BE2C (cell line): ENCODE results near the gene CLDND2.
"Not testable (repeated sequence)": the region's sequence is repeated elsewhere in the genome, so short reads cannot be mapped to it uniquely, and the experiment has no call there.

Source experiments
- DNase-seq: peaks from one replicate; pipeline ENCODE4 v3.0.0-alpha.2; 2020
- H3K27me3 ChIP-seq: fragments of 250-450 bp; sonication (Bioruptor Pico); 2 replicates; pipeline ENCODE4 v1.5.1; 2020; ENCODE audit warnings: mild to moderate bottlenecking
- H3K36me3 ChIP-seq: fragments of 250-450 bp; sonication (Bioruptor Pico); 2 replicates; pipeline ENCODE4 v1.5.1; 2020; ENCODE audit warnings: mild to moderate bottlenecking
- H3K4me1 ChIP-seq: fragments of 250-450 bp; sonication (Bioruptor Pico); 2 replicates; pipeline ENCODE4 v1.5.1; 2020
- H3K4me3 ChIP-seq: 2 replicates; pipeline ENCODE4 v1.5.1; 2011; ENCODE audit warnings: low read depth, low read length
- H3K9me3 ChIP-seq: fragments of 250-450 bp; sonication (Bioruptor Pico); 2 replicates; pipeline ENCODE4 v1.5.1; 2020
- TF ChIP-seq, protein P1 (sequence below): IDR thresholded peaks from 2 replicates; pipeline ENCODE4 v1.5.1; 2012; ENCODE audit warnings: mild to moderate bottlenecking, low read depth, low read length

CLDND2 gene

DNA sequence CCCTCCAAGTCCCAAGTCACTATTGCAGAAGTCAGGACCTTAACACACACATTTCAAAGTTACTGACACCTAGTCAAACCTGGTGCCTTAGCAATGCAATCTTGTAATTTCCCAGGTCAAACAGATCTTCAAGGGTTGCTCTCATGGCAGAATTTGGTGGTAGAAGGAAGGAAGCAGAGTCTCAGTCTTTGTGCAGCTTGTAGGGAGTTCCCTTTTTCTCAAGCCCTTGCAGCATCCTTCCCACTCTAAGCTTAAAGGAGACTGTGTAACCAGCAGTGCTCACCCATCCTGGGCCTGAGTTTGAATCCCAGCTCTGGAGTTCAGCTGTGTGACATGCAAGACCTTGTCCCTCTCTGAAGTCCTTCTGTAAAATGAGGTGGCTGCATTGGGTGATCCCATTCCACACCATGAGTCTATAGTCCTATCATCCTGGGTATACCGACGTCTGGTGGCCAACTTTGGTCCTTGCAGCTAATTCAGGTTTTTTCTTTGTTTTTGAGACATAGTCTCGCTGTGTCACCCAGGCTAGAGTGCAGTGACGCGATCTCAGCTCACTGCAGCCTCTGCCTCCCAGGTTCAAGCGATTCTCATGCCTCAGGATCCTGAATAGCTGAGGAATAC, 38.8 kb upstream of the CLDND2 start:
- Histone ChIP-seq H3K36me3 (no peaks in the 10 kb centered on the region), H3K4me1 (no peaks in the 10 kb centered on the region), H3K9me3 (no peaks in the 10 kb centered on the region), H3K4me3 (no peak overlapping the region), H3K27me3 (no peaks in the 10 kb centered on the region; the same call in 1 of the 2 replicates)
- DNase-seq = no peak
- TF ChIP-seq, protein P1, sequence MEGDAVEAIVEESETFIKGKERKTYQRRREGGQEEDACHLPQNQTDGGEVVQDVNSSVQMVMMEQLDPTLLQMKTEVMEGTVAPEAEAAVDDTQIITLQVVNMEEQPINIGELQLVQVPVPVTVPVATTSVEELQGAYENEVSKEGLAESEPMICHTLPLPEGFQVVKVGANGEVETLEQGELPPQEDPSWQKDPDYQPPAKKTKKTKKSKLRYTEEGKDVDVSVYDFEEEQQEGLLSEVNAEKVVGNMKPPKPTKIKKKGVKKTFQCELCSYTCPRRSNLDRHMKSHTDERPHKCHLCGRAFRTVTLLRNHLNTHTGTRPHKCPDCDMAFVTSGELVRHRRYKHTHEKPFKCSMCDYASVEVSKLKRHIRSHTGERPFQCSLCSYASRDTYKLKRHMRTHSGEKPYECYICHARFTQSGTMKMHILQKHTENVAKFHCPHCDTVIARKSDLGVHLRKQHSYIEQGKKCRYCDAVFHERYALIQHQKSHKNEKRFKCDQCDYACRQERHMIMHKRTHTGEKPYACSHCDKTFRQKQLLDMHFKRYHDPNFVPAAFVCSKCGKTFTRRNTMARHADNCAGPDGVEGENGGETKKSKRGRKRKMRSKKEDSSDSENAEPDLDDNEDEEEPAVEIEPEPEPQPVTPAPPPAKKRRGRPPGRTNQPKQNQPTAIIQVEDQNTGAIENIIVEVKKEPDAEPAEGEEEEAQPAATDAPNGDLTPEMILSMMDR = peak; percentile 63

DNA sequence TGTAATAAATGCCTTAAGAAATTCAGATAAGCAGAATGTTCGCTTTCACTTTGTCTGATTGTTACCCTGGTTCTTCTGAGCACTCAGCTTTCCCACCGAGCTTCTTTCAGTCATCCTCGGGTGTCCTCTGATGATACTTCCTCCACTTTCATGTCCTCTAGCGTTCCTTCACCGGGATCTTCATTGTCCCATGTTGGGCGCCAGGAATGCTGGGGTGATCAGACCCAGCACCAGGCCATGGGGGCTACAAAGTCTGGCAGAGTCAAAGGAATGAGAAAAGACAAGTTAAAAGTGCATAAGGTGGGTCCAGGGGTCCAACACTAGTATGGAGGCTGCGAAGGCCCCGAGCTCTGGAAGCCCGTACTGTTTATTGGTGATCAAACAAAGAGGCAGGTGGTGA, 33.3 kb upstream of the CLDND2 start:
- H3K36me3 ChIP-seq = no peaks in the 10 kb centered on the region
- TF ChIP-seq, protein P1 = no peak

GRCh38 chr19:51399936-51400335, 31.1 kb upstream of the CLDND2 start:
- DNase-seq = not testable (repeated sequence)

More for the DNA sequence above, 33.3 kb upstream of the CLDND2 start:
- Histone ChIP-seq H3K4me1 (no peaks in the 10 kb centered on the region), H3K4me3 (no peak overlapping the region), H3K9me3 (no peaks in the 10 kb centered on the region), H3K27me3 (no peaks in the 10 kb centered on the region)
- DNase-seq = no peak

GRCh38 chr19:51399231-51399630, 30.4 kb upstream of the CLDND2 start:
- Histone ChIP-seq H3K4me1 (no peaks in the 10 kb centered on the region), H3K4me3 (no peak overlapping the region), H3K27me3 (no peaks in the 10 kb centered on the region), H3K9me3 (no peaks in the 10 kb centered on the region), H3K36me3 (no peaks in the 10 kb centered on the region)
- TF ChIP-seq, protein P1 = no peak
- DNase-seq = no peak

More at GRCh38 chr19:51399936-51400335, 31.1 kb upstream of the CLDND2 start:
- not testable (repeated sequence) for H3K36me3 ChIP-seq, H3K9me3 ChIP-seq, H3K27me3 ChIP-seq, H3K4me1 ChIP-seq, H3K4me3 ChIP-seq

GRCh38 chr19:51398096-51398704, 29.4 kb upstream of the CLDND2 start:
- no peaks in the 10 kb centered on the region for H3K4me1 ChIP-seq
- no peaks in the 10 kb centered on the region for H3K36me3 ChIP-seq
- TF ChIP-seq, protein P1 = peak; percentile 66
- no peaks in the 10 kb centered on the region for H3K9me3 ChIP-seq
- no peak overlapping the region for H3K4me3 ChIP-seq
- no peaks in the 10 kb centered on the region for H3K27me3 ChIP-seq
- no peak for DNase-seq

DNA sequence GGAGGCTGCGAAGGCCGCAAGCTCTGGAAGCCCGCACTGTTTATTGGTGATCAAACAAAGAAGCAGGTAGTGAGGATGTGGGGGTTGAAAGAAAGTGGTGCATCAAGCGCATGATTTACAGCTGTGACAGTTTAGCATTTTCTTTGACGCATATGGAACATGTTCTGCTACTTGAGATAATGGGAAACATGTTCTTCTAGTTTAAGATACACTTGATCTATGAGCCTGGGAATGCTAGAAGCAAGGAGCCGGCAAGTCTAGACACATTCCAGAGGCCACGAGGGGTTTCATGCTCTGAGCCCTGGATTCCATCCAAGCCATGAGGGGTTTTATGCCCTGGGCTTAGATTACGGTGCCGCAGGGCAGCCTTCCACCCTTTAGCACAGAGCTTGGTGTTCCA, 28.6 kb upstream of the CLDND2 start:
- not testable (repeated sequence) for H3K27me3 ChIP-seq, H3K36me3 ChIP-seq, DNase-seq, H3K4me3 ChIP-seq, H3K9me3 ChIP-seq, H3K4me1 ChIP-seq

- no peaks in the 10 kb centered on the region for H3K9me3 ChIP-seq
- no peaks in the 10 kb centered on the region for H3K4me1 ChIP-seq
- TF ChIP-seq, protein P1 = no peak
- no peaks in the 10 kb centered on the region for H3K36me3 ChIP-seq
- DNase-seq = no peak
- no peaks in the 10 kb centered on the region for H3K27me3 ChIP-seq
- H3K4me3 ChIP-seq = no peak overlapping the region
Observed at GRCh38 chr19:51396175-51396574, 27.4 kb upstream of the CLDND2 start.
